NCI-H82 (cell line): ENCODE results near the gene MACROH2A2.
"Not testable (repeated sequence)": the region's sequence is repeated elsewhere in the genome, so short reads cannot be mapped to it uniquely, and the experiment has no call there.

ENCODE experiments used
- DNase-seq: peaks from one replicate; lab custom pipeline; 2025; lab: John Stamatoyannopoulos, UW

MACROH2A2 gene

GRCh38 chr10:70052462-70053217 lies at the start of gene MACROH2A2:
Gene MACROH2A2 (plus strand): TSS chr10:70052846. CDS start chr10:70075659, 22,813 bp downstream.
- peak; percentile 13 for DNase-seq

- DNase-seq: no peak
Measured at GRCh38 chr10:70007116-70007820, 45.4 kb upstream of the MACROH2A2 start.

- DNase-seq: no peak
Measured at GRCh38 chr10:70031215-70031614, 21.4 kb upstream of the MACROH2A2 start.

- DNase-seq: no peak
Measured at GRCh38 chr10:70032667-70033289, 19.9 kb upstream of the MACROH2A2 start.

GRCh38 chr10:70034232-70034631 lies 18.4 kb upstream of the MACROH2A2 start:
- DNase-seq: peak; percentile 5

GRCh38 chr10:70035531-70035930 lies 17.1 kb upstream of the MACROH2A2 start:
- DNase-seq: no peak

GRCh38 chr10:70038923-70039322 lies 13.7 kb upstream of the MACROH2A2 start:
- no peak for DNase-seq

GRCh38 chr10:70041016-70041415 lies 11.6 kb upstream of the MACROH2A2 start:
- DNase-seq: no peak

GRCh38 chr10:70041739-70042138 lies 10.9 kb upstream of the MACROH2A2 start:
- peak; percentile 5 for DNase-seq

GRCh38 chr10:70047066-70047465 lies 5.6 kb upstream of the MACROH2A2 start:
- DNase-seq: not testable (repeated sequence)

- no peak for DNase-seq
Measured at GRCh38 chr10:70048030-70048723, 4.5 kb upstream of the MACROH2A2 start.

- DNase-seq: no peak
Measured at GRCh38 chr10:70051848-70052247, 798 bp upstream of the MACROH2A2 start.

GRCh38 chr10:70053218-70053840 lies 683 bp downstream of the MACROH2A2 start:
- DNase-seq: no peak

- no peak for DNase-seq
Measured at GRCh38 chr10:70053841-70054288, 1.2 kb downstream of the MACROH2A2 start.

- DNase-seq: no peak
Measured at GRCh38 chr10:70054902-70055301, 2.3 kb downstream of the MACROH2A2 start.

GRCh38 chr10:70055550-70055949 lies 2.9 kb downstream of the MACROH2A2 start:
- no peak for DNase-seq

GRCh38 chr10:70057306-70057705 lies 4.7 kb downstream of the MACROH2A2 start:
- no peak for DNase-seq

GRCh38 chr10:70060389-70060788 lies 7.7 kb downstream of the MACROH2A2 start:
- DNase-seq: peak; percentile 7

GRCh38 chr10:70063418-70064098 lies 10.9 kb downstream of the MACROH2A2 start:
- DNase-seq: no peak

- DNase-seq: no peak
Measured at GRCh38 chr10:70064486-70064885, 11.8 kb downstream of the MACROH2A2 start.

GRCh38 chr10:70066190-70066589 lies 13.5 kb downstream of the MACROH2A2 start:
- DNase-seq: no peak
